ENCODE measurements around the gene GREB1L. TPM values are rescaled to one million over a fixed set of nuclear protein-coding genes. Genes with fewer than 3 reads are reported as not detected.

The GREB1L gene
- total RNA-seq, 4 donors from 2014 or later, result 5.1 to 17.8 (median 6.9) TPM

GRCh38 chr18:21387886-21388285, 145.9 kb downstream of the GREB1L start:
- WGBS, 2 donors, result 53 to 61% methylated on average over 2 of the region's 2 CpGs
- no peak for DNase-seq (ENCODE audit: low spot score in 2 of 2)

GRCh38 chr18:21389283-21389682, 147.3 kb downstream of the GREB1L start:
- Histone ChIP-seq H3K4me1 (no peaks in the 10 kb centered on the region), H3K27ac (no peak overlapping the region), H3K4me3 (no peak overlapping the region), H3K27me3 (no peaks in the 10 kb centered on the region), H3K36me3 (no peaks in the 10 kb centered on the region), H3K9me3 (no peaks in the 10 kb centered on the region)
- DNase-seq (ENCODE audit: low spot score in 2 of 2), result no peak
- TF ChIP-seq CTCF (IDR thresholded peaks at IDR 0.05) (no peak), EP300 (IDR thresholded peaks at IDR 0.05) (no peak), POLR2A (IDR thresholded peaks at IDR 0.05) (no peak)
- WGBS, 2 donors, result 86 to 90% methylated on average over 2 of the region's 2 CpGs

More at GRCh38 chr18:21387886-21388285, 145.9 kb downstream of the GREB1L start:
- Histone ChIP-seq H3K27me3 (no peaks in the 10 kb centered on the region), H3K9me3 (no peaks in the 10 kb centered on the region), H3K4me3 (no peak overlapping the region), H3K4me1 (no peaks in the 10 kb centered on the region), H3K36me3 (no peaks in the 10 kb centered on the region), H3K27ac (no peak overlapping the region)
- no peak for TF ChIP-seq POLR2A (IDR thresholded peaks at IDR 0.05)
- TF ChIP-seq EP300 (IDR thresholded peaks at IDR 0.05), result no peak
- no peak for TF ChIP-seq CTCF (IDR thresholded peaks at IDR 0.05)

GRCh38 chr18:21389903-21390302, 147.9 kb downstream of the GREB1L start:
- Histone ChIP-seq H3K4me1 (no peaks in the 10 kb centered on the region), H3K27me3 (no peaks in the 10 kb centered on the region), H3K9me3 (no peaks in the 10 kb centered on the region), H3K4me3 (no peak overlapping the region), H3K36me3 (no peaks in the 10 kb centered on the region), H3K27ac (no peak overlapping the region)
- no peak for DNase-seq (ENCODE audit: low spot score in 2 of 2)
- TF ChIP-seq CTCF (IDR thresholded peaks at IDR 0.05) (no peak), POLR2A (IDR thresholded peaks at IDR 0.05) (no peak), EP300 (IDR thresholded peaks at IDR 0.05) (no peak)
- WGBS, 2 donors, result 97 to 100% methylated on average over 1 of the region's 1 CpG

- Histone ChIP-seq H3K9me3 (no peaks in the 10 kb centered on the region), H3K4me1 (no peaks in the 10 kb centered on the region), H3K4me3 (no peak overlapping the region), H3K36me3 (no peaks in the 10 kb centered on the region), H3K27me3 (no peaks in the 10 kb centered on the region), H3K27ac (no peak overlapping the region)
- TF ChIP-seq POLR2A (IDR thresholded peaks at IDR 0.05), result no peak
- no peak for TF ChIP-seq EP300 (IDR thresholded peaks at IDR 0.05)
- no peak for TF ChIP-seq CTCF (IDR thresholded peaks at IDR 0.05)
- WGBS, 2 donors, result 78 to 79% methylated on average over 3 of the region's 3 CpGs
- DNase-seq (ENCODE audit: low spot score in 2 of 2), result no peak
Observed at GRCh38 chr18:21391074-21391673, 149.1 kb downstream of the GREB1L start.

GRCh38 chr18:21393986-21394385, 152.0 kb downstream of the GREB1L start:
- DNase-seq (ENCODE audit: low spot score in 2 of 2), result no peak
- Histone ChIP-seq H3K27ac (no peak overlapping the region), H3K9me3 (no peaks in the 10 kb centered on the region), H3K27me3 (no peaks in the 10 kb centered on the region), H3K4me1 (no peaks in the 10 kb centered on the region), H3K36me3 (no peaks in the 10 kb centered on the region), H3K4me3 (no peak overlapping the region)
- TF ChIP-seq POLR2A (IDR thresholded peaks at IDR 0.05) (no peak), EP300 (IDR thresholded peaks at IDR 0.05) (peak in 1 of 2 donors; percentile 14)
- WGBS, 2 donors, result 79 to 85% methylated on average over 3 of the region's 3 CpGs

Data from tibial nerve (tissue), 4 donors.